Activated naive CD4-positive, alpha-beta T cell (primary cell): ENCODE measurements around the gene ZRSR2.

ENCODE experiments used
- DNase-seq, 4 experiments: peaks; one replicate each; lab custom pipeline; 2025; lab: John Stamatoyannopoulos, UW

Gene ZRSR2

DNA sequence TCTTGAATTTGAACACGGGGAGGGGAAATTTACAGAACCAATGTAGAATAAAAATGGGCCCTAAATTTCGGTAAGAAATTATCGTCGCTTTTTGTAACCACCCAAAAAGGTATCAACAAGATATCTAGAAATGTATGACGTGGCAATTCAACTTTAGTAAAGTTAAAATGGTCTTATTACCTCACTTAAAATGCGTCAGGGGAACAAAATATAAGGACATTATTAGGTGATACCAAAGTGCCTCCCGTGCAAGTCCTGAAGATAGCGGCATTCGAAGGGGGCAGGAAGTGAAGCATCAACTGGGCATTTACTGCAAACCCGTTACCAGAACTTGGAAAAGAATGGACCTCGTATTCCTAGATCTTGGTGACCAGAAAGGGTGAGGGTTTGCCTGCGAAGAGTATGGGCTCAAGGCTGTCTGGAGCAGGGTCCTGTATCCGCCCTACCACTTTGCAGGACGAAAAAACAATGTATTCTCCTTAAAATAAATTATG, 63.3 kb downstream of the ZRSR2 start:
- DNase-seq: no peak

DNA sequence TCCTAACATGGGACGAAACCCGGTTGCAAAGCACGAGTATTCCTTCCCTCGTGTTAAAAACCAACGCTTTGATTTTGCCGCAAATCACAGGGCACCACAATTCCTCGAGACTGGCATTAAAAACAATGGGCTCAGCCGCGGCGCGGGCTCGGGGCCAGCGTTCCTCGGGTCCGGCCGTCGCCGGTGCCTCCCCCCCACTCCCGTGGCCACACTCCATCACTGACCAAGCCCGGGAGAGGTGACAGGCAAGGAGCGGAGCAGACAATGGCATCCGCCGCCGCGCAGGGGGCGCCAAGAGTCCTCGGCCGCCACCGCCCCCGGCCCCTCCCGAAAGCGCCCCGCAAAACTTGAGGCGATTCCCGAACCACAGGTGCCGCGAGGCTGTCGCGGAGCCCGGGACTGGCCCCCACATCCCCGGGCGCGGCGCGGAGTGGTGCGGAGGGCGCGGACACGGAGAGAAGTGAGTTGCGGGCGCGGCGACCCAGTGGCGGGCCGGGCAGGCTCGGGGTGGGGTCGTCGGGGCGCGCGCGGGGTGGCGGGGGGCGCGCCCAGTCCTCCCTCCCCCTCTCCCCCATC, 63.9 kb downstream of the ZRSR2 start:
- DNase-seq: peak; percentile 4 to 47 (median 18)

DNA sequence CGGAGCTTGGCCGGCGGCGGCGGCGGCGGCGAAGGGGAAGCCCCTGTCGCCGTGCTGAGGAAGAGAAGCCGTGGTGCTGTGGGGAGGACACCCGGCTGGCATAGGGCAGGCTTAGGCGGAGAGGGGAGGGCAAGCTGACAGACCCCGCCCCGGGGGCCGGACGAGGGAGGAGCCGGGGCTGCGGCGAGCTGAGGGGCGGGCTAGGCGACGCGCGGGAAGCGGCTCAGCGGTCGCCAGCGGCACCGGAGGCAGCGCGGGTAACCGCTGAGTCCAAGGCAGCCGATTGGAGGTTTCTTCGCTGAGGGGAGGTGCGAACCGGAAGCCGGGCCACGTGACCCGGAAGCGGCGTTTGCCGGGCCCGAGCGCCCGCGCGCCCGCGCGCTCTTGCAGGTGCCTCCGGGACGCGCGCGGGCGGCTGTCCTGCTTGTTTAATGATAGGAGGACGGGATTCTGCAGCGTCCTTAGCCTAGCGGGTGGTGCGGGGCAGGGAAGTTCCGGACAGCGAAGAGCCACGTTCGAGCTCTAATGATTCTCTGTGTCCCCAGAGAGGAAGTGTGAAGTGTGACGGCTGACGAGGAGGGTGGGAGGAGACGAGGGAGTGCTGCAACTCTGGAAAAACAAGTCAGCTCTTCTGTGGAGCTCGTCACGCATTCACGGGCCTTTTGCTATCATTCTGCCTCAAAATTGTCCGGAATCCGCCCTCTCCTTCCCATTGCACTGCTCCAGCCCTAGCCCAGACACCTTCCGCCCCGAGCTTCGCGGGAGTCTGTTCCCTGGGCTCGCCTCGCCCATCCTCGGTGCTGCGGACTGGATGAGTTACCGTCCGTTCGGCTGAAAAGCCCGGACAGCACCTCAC, 64.7 kb downstream of the ZRSR2 start, which contains the start of gene AP1S2:
TSS of gene AP1S2 (minus strand) at position 102 of the 856 bp plus-strand sequence. CDS start 2,289 bp downstream, outside the sequence.
- DNase-seq: peak; percentile 60 to 97 (median 86)

GRCh38 chrX:15855568-15856221, 65.4 kb downstream of the ZRSR2 start:
- no peak for DNase-seq

DNA sequence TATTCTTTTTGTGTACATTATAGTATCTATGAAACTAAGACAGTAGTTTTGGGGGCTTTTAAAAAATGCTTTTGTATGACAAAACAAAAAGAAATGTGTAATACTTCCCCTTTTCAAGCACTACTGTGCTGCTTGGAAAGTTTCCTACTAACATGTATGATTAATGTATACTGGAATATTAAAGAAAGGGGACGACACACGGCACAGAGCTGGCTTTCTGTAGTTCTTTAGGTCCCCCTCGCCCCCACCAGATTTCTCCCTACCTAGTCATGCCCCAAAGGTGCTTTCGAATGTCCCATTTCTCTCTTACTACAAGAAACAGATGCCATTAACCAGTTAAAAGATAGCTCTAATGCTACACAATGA, 65.9 kb downstream of the ZRSR2 start:
- DNase-seq: no peak

GRCh38 chrX:15856636-15857035, 66.4 kb downstream of the ZRSR2 start:
- DNase-seq: no peak

DNA sequence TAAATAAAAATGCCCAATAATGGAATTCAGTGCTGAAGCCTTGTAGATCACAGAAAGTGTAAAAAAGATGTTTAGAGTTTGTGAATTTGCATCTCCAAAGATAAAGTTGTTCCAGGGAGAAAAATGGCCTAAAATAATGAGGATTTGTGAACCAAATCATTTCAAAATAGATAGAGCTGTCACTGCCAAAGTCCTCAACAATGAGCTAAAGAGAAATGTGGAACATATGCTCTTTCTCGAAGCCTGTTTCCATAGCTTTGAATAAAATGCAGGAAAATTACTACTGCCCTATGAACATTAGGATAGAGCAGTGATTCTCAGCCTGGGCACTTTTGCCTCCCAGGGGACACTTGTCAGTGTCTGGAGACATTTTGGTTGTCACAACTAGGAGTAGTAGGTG, 67.8 kb downstream of the ZRSR2 start:
- no peak for DNase-seq

DNA sequence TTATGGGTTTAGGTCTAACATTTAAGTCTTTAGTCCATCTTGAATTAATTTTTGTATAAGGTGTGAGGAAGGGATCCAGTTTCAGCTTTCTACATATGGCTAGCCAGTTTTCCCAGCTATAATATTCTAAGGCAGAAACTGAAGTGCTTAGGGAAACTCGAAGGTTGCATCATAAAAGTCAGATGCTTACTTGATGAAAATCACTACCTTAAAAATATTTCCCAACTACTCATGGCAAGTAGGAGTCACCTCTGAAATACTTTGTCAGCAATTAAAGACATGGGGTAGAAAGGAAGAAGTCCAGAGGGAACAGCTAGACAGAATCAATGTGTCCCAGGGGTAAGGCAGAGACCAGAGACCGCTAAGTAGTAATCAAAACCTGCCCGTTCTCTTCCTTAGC, 70.6 kb downstream of the ZRSR2 start:
- DNase-seq: no peak

- DNase-seq: no peak
Measured at GRCh38 chrX:15864023-15864422, 73.7 kb downstream of the ZRSR2 start.

- DNase-seq: no peak
Measured at GRCh38 chrX:15864629-15865028, 74.3 kb downstream of the ZRSR2 start.

DNA sequence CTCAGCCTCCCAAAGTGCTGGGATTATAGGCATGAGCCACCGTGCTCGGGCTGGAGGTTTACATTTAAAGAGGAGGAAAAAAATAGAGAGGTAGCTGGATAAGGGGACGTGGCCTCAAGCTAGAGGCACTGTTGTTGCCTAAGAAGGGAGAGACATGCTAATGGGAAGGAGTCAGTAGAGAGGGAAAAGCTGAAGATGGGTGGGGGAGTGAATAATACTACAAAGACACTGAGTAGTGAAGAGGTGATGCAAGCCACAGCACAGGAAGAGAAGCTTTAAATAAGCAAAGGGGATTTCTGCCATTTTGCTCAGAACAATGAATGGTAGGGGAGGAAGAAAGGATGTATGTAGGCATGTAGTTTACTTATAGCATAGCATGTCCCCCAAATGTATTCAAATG, 75.9 kb downstream of the ZRSR2 start:
- no peak for DNase-seq

GRCh38 chrX:15869695-15870094, 79.4 kb downstream of the ZRSR2 start:
- DNase-seq: no peak

GRCh38 chrX:15870310-15870709, 80.0 kb downstream of the ZRSR2 start:
- no peak for DNase-seq
